ENCODE measurements around the gene OTUD3. TPM values are rescaled to one million over a fixed set of nuclear protein-coding genes. Genes with fewer than 3 reads are reported as not detected.
"Not testable (repeated sequence)": the region's sequence is repeated elsewhere in the genome, so short reads cannot be mapped to it uniquely, and the experiment has no call there.

Gene OTUD3
- 4.2 TPM for total RNA-seq

- peak; percentile 96 for ATAC-seq
Measured at GRCh38 chr1:19882111-19883071, at the start of gene OTUD3. Gene OTUD3 (plus strand): TSS chr1:19882395. CDS start chr1:19882514, 119 bp downstream.

- no peak for ATAC-seq
Measured at GRCh38 chr1:19835578-19835977, 46.6 kb upstream of the OTUD3 start.

GRCh38 chr1:19837866-19838265 lies 44.3 kb upstream of the OTUD3 start:
- ATAC-seq = no peak

GRCh38 chr1:19840228-19840627 lies 42.0 kb upstream of the OTUD3 start:
- ATAC-seq = no peak

GRCh38 chr1:19844731-19845495 lies 37.3 kb upstream of the OTUD3 start:
- no peak for ATAC-seq

- ATAC-seq = no peak
Measured at GRCh38 chr1:19845555-19845954, 36.6 kb upstream of the OTUD3 start.

GRCh38 chr1:19846338-19846737 lies 35.9 kb upstream of the OTUD3 start:
- no peak for ATAC-seq

GRCh38 chr1:19847334-19847733 lies 34.9 kb upstream of the OTUD3 start:
- not testable (repeated sequence) for ATAC-seq

GRCh38 chr1:19849307-19849706 lies 32.9 kb upstream of the OTUD3 start:
- not testable (repeated sequence) for ATAC-seq

GRCh38 chr1:19850214-19850613 lies 32.0 kb upstream of the OTUD3 start:
- no peak for ATAC-seq

GRCh38 chr1:19852036-19852435 lies 30.2 kb upstream of the OTUD3 start:
- ATAC-seq = no peak

- ATAC-seq = no peak
Measured at GRCh38 chr1:19854866-19855265, 27.3 kb upstream of the OTUD3 start.

- no peak for ATAC-seq
Measured at GRCh38 chr1:19858893-19859292, 23.3 kb upstream of the OTUD3 start.

- ATAC-seq = no peak
Measured at GRCh38 chr1:19859876-19860275, 22.3 kb upstream of the OTUD3 start.

- ATAC-seq = no peak
Measured at GRCh38 chr1:19860418-19860817, 21.8 kb upstream of the OTUD3 start.

GRCh38 chr1:19861034-19861433 lies 21.2 kb upstream of the OTUD3 start:
- ATAC-seq = no peak

- no peak for ATAC-seq
Measured at GRCh38 chr1:19861842-19862530, 20.2 kb upstream of the OTUD3 start.

GRCh38 chr1:19862944-19863343 lies 19.3 kb upstream of the OTUD3 start:
- no peak for ATAC-seq

GRCh38 chr1:19864570-19865160 lies 17.5 kb upstream of the OTUD3 start:
- ATAC-seq = no peak

GRCh38 chr1:19866029-19866428 lies 16.2 kb upstream of the OTUD3 start:
- no peak for ATAC-seq

GRCh38 chr1:19866758-19867157 lies 15.4 kb upstream of the OTUD3 start:
- ATAC-seq = no peak

- not testable (repeated sequence) for ATAC-seq
Measured at GRCh38 chr1:19868575-19868974, 13.6 kb upstream of the OTUD3 start.

- ATAC-seq = not testable (repeated sequence)
Measured at GRCh38 chr1:19869453-19869852, 12.7 kb upstream of the OTUD3 start.

Measured in esophagus mucosa (tissue), 1 donor.